GM19099 (cell line): ENCODE results near the gene AKAP1.

ENCODE experiments used
- POLR2A ChIP-seq: IDR thresholded peaks from 3 replicates; pipeline ENCODE4 v1.6.1; 2011; ENCODE audit warnings: low read depth; ENCODE audit not compliant: insufficient read length; ENCODE audit errors: extremely low read depth

The AKAP1 gene

DNA sequence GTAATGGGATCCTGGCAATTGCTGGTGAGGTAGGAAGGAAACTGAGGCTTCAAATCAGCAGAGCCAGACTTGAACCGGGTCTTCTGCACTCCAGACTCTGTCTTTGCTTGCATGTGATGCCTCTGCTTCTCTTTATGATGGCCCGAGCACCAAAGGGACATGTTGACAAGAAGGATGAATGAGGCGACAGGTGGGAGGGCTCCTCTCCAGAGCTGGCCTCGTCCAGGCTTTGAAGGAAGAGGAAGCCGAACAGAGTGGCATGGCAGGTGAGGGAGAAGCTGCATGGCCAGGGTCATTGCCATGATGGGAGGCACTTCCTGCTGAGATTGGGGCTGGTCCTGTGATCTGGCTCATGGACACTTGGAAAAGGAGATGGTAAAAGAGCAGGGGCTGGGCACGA is 40.8 kb downstream of the AKAP1 start:
- TF ChIP-seq POLR2A = no peak

- no peak for TF ChIP-seq POLR2A
Observed at GRCh38 chr17:57130708-57131461, 45.8 kb downstream of the AKAP1 start.

DNA sequence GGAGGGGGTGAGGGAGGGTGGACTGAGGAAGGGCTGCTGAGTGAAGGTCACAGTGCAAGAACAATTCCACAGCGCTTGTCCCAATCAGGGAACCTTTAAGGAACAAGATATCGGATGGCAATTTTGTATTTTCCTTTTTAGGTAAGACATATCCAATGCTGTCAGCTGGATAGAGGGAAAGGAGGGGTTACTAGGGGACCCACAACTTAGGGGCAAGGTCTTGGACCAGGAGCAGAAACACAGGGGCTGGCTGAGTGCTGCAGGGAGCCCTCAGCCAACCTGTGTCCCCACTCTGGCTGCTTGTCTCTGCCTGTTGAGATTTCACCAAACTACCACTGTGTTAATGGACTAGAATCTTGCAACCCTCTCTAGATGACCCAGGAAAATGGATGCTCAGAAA is 47.6 kb downstream of the AKAP1 start:
- no peak for TF ChIP-seq POLR2A

DNA sequence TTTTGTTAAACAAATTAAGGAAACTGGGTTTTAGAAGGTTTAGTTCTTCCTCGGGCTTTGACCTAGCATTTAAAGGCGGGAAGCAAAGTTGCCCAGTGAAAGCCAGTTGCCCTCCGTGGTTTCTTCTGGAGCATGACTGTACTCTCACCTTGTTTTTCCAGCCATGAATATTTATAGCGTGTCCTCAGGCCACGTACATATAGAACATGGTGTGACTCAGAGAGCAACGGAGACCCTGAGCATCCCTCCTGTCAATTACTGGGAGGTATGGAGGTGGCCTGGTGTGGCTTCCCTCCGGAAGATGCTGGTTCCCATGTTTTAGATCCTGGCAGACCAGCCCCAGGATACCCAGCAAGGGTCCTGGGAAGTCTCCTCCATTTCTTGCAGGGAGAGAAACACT is 48.4 kb downstream of the AKAP1 start:
- TF ChIP-seq POLR2A = no peak

GRCh38 chr17:57135026-57135788 is 50.2 kb downstream of the AKAP1 start:
- no peak for TF ChIP-seq POLR2A

- no peak for TF ChIP-seq POLR2A
Observed at GRCh38 chr17:57135789-57136291, 50.8 kb downstream of the AKAP1 start.

- no peak for TF ChIP-seq POLR2A
Observed at GRCh38 chr17:57136355-57136754, 51.3 kb downstream of the AKAP1 start.

GRCh38 chr17:57138030-57138911 is 53.2 kb downstream of the AKAP1 start:
- no peak for TF ChIP-seq POLR2A

DNA sequence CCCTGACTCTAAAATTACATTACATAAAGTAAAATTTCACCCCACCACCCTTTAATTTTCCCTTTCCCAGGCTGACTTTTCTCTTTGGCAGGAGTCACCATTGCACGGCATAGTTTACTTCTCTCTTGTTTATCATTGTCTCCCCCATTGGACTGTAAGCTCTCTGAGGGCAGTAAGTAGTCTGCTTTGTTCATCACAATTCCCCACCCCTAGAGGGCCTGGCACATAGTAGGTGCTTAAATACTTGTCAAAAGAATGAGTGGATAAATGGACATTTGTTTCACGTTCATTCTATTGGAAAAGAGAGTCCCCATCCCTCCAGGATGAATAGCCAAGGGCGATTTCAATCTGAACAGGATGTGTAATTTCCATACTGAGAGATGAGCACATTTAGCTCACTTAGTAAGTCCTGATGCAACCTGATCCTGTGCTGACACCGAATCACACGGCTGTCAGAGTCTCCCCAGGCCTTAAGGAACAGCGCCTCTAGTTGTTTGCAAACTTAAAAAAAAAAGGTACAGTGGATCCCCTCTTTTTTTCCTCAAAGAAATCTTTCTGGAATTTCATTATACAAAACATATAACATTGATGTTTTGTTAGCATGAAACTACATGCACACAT is 54.0 kb downstream of the AKAP1 start:
- no peak for TF ChIP-seq POLR2A

DNA sequence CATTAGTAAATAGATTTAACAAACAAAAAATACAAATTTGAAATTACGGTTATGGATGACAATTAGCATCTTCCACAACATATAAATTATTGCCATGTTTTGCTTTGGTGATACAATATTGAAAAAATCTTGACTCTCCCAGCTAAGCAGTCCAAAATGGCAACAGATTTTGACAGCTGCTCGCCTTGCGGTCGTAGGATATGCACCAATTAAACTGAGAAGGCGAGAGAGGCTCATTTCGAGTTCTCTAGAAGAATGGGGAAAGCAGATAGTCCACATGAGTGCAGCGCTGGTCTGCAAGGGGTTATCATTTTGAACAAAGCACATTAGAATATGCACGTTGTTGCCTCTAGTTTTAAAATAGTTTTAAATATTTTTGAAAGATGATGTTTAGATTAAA is 55.3 kb downstream of the AKAP1 start:
- TF ChIP-seq POLR2A = no peak

- TF ChIP-seq POLR2A = no peak
Observed at GRCh38 chr17:57142925-57143324, 57.9 kb downstream of the AKAP1 start.

DNA sequence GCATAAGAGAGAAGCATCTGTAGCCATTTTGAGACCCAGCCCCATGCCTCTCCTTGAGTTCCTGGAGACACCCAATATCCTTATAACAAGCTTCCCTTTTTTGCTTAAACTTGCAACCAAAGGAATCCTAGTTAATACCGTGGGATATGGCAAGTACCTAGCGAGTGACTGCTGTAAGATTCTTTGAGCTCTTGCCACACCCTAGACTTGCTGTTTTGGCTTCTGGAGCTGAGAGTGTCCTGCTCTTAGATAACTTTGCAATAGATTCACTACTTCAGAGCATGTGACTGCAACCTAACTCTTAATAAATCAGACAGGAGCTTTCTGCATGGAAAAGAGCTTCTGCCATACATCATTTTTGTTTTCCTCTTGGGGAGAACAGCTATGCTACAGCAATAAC is 58.3 kb downstream of the AKAP1 start:
- no peak for TF ChIP-seq POLR2A

DNA sequence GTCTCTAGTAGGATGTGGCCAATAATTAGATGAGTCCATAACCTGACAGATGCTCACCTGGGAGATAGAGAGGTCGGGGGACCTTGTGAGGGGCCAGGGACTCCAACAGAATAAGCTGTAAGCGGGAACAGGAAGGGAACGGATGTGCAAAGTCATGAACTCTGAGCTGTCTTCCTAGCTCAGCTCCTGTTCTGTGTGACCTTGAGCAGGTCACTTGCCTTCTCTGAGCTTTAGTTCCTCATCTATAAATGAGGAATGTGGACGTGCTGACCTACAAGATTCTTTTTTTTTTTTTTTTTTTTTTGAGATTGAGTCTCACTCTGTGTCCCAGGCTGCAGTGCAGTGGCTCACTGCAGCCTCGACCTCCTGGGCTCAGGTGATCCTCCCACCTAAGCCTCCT is 58.9 kb downstream of the AKAP1 start:
- TF ChIP-seq POLR2A = no peak

DNA sequence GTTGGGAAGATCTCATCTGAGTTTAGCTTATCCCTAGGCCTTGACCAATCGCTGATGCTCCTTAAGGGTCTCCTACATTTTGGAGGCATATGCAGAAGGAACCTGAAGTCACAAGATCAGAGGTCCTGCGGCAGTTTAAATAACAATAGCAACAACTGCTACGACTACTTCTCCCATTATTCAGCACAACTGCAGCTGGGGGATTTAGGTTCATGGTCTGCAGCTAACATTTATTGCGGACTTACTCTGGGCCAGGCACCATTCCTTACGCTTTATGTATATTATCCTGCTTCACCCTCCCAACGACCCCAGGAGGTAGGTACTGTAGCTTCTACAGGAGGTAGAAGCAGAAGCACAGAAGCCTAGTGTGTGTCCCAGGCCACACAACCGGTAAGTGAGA is 59.5 kb downstream of the AKAP1 start:
- no peak for TF ChIP-seq POLR2A

GRCh38 chr17:57145347-57145746 is 60.3 kb downstream of the AKAP1 start:
- no peak for TF ChIP-seq POLR2A
